ENCODE data around the gene FJX1.
"Not testable (repeated sequence)": the region's sequence is repeated elsewhere in the genome, so short reads cannot be mapped to it uniquely, and the experiment has no call there.

Gene FJX1

DNA sequence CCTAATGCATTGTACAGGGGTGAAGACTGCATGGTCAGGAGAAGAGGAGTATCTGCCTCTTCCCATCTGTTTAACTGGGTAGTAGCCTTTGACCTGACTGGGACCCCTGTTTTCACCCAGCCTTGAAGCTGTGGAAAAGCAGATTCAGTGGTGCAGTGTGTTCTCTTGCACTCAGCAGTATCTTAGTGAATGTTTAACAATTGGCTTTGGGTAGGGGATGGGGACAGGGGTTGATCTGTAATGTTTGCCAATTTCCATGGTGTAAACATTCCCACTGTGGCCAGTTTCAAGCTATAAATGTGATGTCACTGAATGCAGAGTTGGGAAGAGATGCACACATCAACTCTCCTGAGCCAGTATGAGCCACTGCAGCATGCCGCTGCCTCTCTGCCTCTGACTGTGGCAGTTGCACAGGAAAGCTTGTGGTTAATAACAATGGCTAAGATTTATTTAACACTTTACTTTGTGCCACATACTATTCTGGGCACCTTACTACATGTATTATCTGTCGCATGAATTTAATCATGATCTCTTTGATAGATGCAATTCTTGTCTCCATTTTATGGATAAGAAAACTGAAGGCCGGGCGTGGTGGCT is 15.7 kb downstream of the FJX1 start:
- DNase-seq (ENCODE audit: low spot score), result no peak

DNA sequence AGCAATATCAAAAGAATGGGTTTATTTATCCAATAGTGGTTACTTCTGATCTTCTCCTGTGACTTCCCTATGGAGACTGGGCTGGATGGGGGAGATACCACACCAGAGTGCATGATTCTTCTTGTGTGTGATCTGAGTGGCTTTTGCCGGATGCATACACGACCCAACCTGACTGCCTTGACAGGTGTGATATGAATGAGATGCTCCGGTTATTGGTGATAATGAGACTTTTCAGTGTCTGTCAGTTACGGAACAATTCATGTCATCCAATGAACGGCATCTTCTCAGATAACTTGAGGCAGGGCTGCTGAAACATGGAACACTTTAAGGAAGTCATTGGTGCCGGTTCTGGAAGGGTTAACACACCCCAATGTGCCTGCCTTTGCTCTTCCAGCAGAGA is 17.7 kb downstream of the FJX1 start:
- DNase-seq (ENCODE audit: low spot score), result no peak

DNA sequence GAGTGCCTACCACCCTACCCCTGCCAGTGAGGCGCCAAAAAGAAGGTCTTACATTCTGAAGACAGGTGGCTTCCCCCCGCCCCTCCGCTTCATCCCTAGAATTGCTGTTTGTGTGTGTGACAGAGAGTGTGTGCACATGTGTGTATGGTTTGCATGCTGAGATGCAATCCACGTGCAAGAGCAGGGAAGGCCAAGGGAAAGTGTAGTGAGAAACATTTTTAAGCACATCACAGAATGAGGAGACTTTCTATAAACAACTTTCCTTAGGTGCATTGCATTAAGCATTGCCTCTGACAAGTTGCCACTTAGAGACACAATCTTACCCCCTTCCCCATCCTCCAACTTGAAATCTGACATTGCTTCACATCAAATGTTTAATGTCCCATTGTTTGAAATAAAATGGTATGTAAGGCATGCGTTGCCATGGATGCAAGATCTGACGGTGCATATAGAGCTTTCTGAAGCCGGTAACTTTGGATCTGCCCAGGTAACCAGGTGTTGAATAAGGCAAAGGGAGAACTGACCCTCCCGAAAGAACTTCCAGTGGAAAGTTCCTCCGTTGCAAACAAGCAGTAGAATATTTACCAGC is 21.4 kb downstream of the FJX1 start:
- DNase-seq (ENCODE audit: low spot score), result no peak

DNA sequence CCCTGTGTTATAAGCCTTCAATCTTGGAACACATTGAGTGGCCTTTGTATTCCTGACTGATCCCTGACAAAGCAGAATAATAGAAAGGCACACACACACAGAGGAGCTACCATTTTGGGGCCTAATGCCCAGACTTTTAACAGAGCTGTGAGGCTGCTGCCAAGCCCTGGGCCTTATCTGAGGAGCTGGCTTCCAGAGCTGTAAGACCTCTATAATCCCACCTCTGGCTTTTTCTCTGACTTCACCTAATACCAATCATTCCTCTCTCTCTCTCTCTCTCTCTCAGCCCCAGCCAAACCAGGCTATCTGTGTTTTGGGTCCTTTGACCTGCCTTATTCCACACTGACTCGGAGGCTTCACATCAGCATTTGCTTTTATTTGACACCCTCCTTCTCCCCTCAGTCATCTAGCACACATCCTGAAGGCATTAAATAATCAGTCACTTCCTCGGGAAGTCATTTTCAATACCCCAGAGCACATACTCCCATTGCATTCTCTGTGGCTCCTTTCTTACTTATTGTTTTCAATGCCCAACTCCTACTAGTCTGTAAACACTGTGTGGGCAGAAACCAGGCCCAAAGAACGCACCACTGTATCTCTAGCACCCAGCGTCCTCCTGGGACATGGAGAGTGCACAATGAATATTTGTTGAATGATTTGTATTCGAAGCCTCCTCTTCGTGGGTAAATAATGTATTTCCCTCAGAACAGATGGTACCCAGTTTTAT is 23.1 kb downstream of the FJX1 start:
- no peak for DNase-seq (ENCODE audit: low spot score)

DNA sequence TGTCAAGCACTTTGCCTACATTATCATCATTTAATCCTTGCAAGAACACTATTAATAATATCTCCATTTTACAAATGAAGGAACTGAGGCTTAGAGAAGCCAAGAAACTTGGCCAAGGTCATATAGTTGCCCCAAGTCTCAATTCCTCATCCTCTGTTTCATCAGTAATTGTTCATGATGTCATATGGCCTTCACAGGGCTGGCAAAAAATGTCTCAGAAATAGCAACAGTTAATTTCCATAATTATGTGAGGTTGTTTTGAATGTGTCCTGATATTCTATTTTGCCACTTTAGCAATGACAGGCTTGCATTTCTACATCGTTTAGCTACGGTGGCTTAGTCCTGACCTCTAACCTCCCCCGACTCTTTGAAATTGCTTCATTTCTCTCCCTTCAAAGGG is 23.7 kb downstream of the FJX1 start:
- DNase-seq (ENCODE audit: low spot score), result no peak

DNA sequence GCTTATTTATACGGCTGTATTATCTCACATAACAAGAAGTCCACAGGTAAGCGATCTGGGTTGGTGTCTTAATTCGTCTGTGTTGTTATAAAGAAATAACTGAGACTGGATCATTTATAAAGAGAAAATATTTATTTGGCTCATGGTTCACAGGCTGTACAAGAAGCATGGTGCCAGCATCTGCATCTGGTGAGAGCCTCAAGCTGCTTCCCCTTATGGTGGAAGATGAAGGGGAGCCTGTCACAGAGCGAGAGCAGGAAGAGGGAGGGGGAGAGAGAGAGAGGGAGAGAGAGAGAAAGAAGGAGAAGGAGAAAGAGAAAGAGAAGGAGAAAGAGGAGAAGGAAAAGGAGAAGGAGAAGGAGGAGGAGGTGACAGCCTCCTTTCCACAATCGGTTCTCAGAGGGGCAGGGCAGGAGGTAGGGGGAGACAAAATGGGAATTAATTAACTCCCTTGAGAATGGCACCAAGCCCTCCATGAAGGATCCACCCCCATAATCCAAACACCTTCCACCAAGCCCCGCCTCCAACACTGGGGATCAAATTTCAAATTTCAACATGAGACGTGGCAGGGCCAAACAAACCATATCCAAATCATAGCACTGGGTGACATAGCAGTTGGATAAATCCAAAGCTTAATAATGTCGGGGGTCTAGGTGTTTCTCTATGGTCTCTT is 29.3 kb downstream of the FJX1 start:
- no peak for DNase-seq (ENCODE audit: low spot score)

DNA sequence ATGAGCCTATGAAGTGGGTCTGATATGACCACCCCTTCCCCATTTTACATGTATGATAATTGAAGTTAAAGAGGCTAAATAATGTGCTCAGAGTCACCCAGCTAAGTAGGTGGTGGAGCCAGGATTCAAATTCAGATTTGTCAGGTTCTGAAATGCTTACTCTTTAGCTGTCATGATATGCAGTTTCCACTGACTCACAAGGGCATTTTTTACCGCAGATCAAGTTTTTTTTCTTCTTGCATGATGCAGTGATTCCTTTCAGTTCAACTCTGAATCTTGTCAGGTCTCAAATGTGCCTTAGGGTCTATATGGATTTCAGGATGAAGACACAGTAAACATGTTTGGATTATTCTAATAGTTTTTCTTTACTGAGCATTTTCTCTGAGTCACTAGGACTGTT is 31.7 kb downstream of the FJX1 start:
- no peak for DNase-seq (ENCODE audit: low spot score)

DNA sequence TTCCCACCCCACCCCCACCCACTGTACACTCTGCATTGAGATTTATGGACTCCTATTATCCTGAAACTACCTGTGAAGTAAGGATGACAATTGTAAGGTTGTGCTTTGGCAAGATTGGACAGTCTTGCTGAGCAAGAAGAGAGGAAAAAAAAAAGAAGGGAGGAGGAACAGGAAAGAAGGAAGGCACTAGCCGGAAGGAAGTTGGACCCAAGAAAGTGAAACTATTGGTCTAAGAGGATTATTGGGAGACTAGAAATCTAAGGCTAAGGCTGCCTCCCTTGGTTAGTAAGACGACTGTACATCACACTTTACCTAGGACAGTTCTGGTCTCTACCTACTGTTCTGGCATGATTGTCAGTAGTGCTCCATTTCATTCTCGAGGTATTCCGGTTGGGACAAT is 32.2 kb downstream of the FJX1 start:
- no peak for DNase-seq (ENCODE audit: low spot score)

DNA sequence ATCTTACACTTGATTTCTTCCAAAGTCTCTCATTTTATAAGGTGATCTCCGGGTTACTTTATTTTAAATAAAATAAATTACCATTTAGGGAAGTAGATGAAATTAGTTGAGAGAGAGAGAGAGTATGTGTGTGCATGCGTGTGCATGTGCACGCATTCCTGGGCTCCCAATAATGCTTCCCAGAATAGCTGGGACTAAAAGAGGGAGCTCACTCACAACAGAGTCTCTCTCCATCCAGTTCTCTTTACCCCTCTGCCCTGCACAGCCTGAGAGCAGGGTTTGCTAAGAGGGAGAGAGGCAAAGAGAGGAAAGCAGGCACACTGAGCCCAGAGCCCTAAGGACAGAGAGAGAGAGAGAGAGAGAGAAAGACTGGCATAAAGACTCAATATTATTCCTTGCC is 33.0 kb downstream of the FJX1 start:
- DNase-seq (ENCODE audit: low spot score), result no peak

DNA sequence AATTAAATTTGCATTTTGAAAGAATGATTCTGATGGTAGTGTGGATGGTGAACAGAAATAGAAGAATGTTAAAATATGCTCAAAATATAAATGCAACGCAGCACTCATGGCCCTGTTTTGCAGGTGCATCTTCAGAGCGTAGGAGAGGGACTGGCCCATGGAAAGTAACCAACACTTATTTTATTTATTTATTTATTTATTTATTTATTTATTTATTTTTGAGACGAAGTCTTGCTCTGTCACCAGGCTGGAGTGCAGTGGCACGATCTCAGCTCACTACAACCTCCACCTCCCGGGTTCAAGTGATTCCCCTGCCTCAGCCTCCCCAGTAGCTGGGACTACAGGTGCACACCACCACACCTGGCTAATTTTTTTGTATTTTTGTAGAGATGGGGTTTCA is 34.5 kb downstream of the FJX1 start:
- DNase-seq (ENCODE audit: low spot score), result not testable (repeated sequence)

DNA sequence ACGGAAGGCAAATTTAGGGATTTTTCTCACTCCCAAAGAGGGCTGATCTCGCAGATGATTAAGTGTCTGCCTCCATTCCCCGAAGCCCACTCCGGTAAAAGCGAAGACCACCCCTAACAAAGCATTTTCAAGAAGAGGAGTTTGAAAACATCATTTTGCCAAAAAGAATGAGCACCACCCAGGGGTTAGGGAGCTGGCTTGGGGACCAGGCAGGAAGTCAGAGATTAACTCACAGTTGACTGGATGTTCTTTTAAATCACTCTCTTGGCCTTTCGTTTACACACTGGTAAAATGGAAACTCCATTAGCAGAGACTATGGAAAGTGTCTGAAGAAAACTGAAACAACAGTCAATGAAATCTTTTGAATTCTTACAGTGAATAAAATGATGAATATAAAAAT is 36.5 kb downstream of the FJX1 start:
- DNase-seq (ENCODE audit: low spot score), result no peak

DNA sequence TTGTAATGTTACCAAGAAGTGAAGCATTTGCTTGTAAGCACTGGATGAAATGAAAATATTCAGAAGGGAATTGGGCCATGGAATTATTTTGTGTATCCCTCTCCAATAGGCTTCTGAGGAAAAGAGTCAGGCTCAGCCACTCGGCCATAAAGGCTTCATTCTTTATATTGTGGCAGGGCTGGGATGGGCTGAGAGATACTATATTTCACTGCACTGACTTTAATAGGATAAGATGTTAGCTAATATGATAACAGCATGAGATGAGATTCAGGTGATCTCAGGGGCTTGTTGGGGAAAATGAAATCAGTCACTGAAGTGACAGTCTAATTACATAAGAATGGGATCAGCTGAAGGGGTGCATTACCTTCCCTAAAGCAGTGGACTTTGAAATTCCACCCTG is 37.0 kb downstream of the FJX1 start:
- no peak for DNase-seq (ENCODE audit: low spot score)

DNA sequence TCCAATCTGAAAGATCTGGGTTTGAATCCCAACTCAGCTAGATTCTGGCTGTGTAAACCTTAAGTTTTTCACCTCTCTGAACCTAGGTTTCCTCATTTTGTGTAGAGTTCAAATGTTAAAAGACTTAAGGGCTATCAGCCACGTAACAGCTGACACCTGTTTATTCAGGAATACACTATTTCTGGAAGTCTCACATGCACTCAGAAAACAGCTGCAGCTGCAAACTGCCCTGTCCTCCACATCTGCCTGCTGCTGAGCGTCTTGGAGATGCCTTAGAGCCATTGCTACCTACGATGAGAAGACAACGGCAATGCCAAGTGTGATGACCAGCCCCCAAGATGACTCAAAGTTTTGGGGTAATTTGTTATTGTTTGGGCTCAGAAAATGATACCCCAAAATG is 37.6 kb downstream of the FJX1 start:
- no peak for DNase-seq (ENCODE audit: low spot score)

DNA sequence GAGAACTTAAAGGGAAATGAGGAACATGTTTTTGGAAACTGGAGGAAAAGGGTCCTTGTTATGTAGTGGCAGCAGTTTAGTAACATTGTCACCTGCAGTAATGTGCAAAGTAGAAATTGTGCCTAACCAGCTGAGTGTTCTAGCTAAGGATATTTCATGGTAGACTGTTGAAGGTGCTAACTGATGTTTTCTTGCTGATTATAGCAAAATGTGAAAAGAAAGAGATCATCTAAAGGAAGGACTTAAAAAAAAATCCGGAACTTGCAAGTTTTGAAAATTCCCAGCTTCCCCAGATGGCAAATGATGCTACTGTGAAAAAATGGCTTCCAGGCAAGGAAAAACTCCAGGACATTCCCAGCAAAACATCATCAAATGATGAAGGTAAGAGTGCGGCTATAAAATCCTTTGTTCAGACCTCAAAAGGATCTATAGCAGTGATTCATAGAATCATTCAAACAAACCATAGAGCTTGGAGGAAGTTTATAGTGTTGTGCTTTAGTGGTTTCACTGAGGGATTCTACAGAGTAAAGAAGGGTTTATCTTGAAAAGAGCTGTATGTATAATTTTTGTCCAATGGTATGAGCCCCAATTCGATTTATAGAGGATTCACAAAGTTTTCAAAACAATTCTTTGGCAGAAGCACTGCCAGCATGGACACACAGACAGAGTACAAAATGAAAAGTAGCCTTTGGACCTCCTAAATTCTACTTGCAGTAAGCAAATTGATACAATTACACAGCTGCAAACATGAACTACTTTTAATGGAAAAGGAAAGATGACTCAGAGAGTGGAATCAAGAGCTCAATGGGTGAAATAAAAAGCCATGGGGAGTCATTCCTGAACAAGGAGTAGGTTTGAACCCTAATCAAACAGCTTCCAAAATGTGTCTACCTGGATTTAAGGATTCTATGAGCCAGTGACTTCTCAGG is 40.0 kb downstream of the FJX1 start:
- no peak for DNase-seq (ENCODE audit: low spot score)

DNA sequence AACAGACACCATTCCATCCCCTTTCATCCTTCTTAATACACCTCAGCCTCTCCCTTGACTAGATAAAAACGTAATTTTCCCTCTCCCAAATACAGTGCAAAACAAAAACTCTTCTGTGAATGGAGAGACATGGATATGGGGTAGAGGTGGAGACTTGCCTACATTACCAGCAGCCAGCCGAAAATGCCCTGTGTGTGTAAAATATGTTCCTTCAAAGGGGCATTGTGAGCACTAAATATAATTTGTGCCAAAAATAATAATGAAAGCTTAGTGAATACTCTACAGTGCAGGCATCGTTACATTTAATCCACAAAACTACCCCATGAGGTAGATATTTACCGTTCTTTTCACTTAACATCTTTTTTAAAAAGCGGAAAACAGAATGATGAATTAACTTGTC is 43.3 kb downstream of the FJX1 start:
- no peak for DNase-seq (ENCODE audit: low spot score)

DNA sequence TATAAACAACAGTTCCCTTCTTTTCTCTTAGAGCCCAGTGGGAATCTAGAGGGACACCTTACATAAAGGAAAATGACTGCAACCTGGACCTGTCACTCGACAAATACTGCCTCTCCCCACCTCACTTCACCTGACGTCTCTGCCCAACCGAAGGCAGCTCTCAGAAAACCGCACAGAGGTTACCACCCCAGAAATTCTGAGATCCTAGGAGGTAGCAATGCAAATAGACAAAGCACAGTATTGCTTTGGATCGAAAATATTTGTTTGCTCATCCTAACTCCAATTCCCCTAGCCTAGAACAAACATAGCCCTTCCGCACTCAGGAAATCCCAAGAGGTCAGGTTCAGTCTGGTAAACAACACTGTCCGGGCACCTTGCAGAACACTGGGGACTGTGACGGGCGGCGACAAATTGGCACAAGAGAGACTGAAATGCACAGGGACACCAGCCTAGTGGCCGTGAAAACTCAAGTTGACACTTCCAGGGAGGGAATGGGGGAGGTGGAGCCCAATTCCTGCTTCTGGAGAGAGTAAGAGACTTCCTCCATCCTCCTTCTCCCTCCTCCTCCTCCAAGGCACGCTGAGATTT is 43.9 kb downstream of the FJX1 start:
- no peak for DNase-seq (ENCODE audit: low spot score)

DNA sequence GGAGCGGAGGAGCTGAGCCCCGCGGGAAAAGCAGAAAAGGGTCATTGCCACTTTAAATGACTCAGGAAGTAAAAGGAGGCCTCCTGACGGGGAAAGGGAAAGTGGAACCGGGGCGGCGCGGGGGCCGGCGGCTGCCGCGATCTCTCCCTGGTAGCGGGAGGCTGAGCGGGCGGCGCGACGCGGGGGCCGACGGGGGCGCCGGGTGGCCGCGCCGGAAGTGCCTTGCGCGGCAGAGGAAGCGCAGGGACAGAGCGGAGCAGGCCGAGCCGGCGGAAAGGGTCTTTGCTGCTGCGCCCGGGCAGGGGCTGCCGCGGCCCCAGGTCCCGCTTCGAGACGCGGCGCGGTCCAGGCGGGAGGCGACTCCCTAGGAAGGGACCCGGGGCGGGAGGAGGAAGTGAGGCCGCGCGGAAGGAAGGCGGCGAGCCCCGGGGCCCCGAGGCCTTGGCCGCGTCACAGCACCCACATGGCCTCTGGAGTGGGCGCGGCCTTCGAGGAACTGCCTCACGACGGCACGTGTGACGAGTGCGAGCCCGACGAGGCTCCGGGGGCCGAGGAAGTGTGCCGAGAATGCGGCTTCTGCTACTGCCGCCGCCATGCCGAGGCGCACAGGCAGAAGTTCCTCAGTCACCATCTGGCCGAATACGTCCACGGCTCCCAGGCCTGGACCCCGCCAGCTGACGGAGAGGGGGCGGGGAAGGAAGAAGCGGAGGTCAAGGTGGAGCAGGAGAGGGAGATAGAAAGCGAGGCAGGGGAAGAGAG is 44.6 kb downstream of the FJX1 start, which contains the start of gene TRIM44:
Gene TRIM44, plus strand, starts transcription at position 127 of the 759 bp plus-strand sequence. Its CDS starts 337 bp downstream, at position 464.
- DNase-seq (ENCODE audit: low spot score), result no peak

DNA sequence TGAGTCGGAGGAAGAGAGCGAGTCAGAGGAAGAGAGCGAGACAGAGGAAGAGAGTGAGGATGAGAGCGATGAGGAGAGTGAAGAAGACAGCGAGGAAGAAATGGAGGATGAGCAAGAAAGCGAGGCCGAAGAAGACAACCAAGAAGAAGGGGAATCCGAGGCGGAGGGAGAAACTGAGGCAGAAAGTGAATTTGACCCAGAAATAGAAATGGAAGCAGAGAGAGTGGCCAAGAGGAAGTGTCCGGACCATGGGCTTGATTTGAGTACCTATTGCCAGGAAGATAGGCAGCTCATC is 45.1 kb downstream of the FJX1 start:
- DNase-seq (ENCODE audit: low spot score), result no peak

DNA sequence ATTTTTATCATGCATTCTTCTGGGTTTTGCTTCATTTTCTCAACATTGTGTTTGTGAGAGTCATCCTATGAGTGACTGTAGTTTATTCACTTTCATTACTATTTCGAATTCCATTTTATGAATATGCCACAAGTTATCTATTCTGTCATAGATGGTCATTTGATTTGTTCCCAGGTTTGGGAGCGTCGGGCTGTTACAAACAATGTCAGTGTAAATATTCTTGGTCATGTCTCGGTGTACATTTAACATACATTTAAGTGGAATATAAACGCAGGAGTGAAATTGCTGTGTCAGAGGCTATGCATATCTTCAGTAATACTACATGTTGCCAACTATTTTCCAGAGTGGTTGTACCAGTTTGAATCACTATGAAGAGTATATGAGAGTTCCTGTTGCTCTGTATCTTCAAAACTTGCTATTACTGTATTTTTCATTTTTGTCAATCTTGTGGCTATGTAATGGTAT is 46.7 kb downstream of the FJX1 start:
- no peak for DNase-seq (ENCODE audit: low spot score)

DNA sequence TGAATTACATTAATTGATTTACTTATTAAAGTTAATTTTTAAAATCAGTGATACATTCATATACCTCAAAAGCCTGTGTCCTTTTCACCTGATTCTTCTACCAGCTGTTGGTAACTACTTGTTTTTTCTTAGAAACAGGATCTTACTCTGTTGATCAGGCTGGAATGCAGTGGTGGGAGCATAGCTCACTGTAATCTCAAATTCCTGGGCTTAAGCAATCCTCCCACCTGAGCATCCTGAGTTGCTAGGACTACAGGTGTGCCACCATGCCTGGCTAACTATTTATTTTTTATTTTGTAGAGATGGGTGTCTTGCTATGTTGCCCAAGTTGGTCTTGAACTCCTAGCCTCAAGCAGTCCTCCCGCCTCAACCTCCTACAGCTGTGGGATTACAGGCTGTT is 49.0 kb downstream of the FJX1 start:
- DNase-seq (ENCODE audit: low spot score), result no peak

DNA sequence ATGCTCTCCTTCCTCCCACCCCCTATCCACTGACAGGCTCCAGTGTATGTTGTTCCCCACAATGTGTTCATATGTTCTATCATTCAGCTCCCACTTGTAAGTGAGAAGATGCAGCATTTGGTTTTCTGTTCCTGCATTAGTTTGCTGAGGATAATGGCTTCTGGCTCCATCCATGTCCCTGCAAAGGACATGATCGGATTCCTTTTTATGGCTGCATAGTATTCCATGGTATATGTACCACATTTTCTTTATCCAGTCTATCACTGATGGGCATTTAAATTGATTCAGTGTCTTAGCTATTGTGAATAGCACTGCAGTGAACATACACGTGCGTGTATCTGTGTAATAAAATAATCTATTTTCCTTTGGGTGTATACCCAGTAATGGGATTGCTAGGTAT is 50.1 kb downstream of the FJX1 start:
- not testable (repeated sequence) for DNase-seq (ENCODE audit: low spot score)

Measured in hematopoietic multipotent progenitor cell treated with erythropoietin and hydrocortisone succinate and interleukin-3 and kit ligand, for 17 days (in vitro differentiated cells).